ENCODE measurements around the gene MPV17L2. TPM values are rescaled to one million over a fixed set of nuclear protein-coding genes. Genes with fewer than 3 reads are reported as not detected.
A peak's percentile ranks its signal among the peaks of the same experiment; 100 is the strongest.
"Not testable (repeated sequence)": the region's sequence is repeated elsewhere in the genome, so short reads cannot be mapped to it uniquely, and the experiment has no call there.

The MPV17L2 gene
- total RNA-seq, 1 donor from 2014 or later = 12.0 TPM

DNA sequence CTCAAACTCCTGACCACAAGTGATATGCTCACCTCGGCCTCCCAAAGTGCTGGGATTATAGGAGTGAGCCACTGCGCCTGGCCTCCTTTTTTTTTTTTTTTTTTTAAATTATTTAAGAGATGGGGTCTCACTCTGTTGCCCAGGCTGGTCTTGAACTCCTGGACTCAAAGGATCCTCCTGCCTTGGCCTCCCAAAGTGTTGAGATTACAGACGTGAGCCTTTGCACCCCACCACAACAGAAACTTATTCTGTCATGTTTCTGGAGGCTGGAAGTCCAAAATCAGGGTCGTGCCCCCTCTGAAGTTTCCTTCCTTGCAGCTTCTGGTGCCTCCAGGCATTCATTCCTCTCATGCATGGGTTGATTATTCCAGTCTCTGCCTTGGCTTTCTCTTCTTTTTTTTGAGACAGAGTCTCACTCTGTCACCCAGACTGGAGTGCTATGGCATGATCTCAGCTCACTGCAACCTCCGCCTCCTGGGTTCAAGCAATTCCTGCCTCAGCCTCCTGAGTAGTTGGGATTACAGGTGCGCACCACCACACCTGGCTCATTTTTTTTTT, 33.9 kb upstream of the MPV17L2 start:
- ATAC-seq; intact Hi-C loops (cut with DNase I); DNase-seq (ENCODE audit: missing footprints): not testable (repeated sequence)

GRCh38 chr19:18159810-18160209, 33.2 kb upstream of the MPV17L2 start:
- DNase-seq (ENCODE audit: missing footprints) (no peak), ATAC-seq (no peak)
- intact Hi-C loops (cut with DNase I) = no loop called here

- peak; percentile 27 for ATAC-seq
- DNase-seq (ENCODE audit: missing footprints) = no peak
- intact Hi-C loops (cut with DNase I) = no loop called here
Measured at GRCh38 chr19:18160493-18160970, 32.5 kb upstream of the MPV17L2 start.

DNA sequence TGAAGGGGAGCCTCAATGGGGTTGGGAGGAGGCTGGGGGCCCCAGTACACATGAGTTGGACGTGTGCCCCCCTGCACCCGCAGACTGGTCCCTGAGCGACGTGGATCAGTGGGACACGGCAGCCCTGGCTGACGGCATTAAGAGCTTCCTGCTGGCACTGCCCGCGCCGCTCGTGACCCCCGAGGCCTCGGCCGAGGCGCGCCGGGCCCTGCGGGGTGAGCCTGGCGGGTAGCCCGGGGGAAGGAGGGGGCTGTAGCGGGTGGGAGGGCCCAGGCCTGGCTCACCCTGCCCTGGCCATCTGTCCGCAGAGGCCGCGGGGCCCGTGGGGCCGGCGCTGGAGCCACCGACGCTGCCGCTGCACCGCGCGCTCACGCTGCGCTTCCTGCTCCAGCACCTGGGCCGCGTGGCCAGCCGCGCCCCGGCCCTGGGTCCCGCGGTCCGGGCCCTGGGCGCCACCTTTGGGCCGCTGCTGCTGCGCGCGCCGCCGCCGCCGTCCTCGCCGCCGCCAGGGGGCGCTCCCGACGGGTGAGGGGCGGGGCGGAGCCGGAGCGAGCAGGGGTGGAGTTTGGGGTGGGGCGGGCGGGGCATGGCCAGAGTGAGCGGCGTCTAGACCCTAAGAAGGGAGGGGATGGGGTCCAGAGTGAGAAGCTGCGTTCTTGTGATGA, 31.9 kb upstream of the MPV17L2 start:
- ATAC-seq (peak; percentile 81), DNase-seq (ENCODE audit: missing footprints) (peak; percentile 92)
- intact Hi-C loops (cut with DNase I) = no loop called here

DNA sequence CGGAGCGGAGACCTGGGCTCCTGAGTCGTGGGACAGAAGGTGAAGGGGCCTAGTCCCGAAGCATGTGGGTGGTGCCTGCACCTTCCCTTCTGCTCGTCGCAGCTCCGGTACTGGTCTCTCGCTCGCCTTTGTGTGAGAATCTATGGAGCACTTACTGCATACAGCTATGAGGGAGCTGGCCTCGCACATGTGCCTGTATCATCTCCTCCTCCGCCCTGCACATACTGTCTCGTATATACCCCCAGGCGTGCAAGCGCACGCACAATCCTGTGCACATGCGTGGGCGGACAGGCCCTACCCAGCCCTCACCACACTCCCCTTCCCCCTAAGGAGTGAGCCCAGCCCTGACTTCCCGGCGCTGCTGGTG, 31.4 kb upstream of the MPV17L2 start:
- ATAC-seq (peak; percentile 7), DNase-seq (ENCODE audit: missing footprints) (no peak)
- intact Hi-C loops (cut with DNase I) = no loop called here

DNA sequence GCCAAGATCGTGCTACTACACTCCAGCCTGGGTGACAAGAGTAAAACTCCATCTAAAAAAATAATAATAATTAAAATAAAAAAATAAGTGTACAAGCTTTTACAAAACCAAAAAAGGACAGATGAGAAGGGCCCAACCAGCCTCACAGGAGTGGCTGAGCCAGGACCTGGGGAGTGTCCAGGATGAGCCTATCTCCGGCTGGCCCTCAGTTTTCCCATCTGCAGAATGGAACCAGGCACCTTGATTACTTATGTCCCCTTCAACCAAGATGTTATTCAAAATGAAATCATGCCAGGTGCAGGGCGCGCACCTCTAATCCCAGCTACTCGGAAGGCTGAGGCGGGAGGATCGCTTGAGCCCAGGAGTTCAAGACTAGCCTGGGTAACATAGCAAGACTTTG, 28.9 kb upstream of the MPV17L2 start:
- intact Hi-C loops (cut with DNase I) = no loop called here
- DNase-seq (ENCODE audit: missing footprints) = no peak
- no peak for ATAC-seq

DNA sequence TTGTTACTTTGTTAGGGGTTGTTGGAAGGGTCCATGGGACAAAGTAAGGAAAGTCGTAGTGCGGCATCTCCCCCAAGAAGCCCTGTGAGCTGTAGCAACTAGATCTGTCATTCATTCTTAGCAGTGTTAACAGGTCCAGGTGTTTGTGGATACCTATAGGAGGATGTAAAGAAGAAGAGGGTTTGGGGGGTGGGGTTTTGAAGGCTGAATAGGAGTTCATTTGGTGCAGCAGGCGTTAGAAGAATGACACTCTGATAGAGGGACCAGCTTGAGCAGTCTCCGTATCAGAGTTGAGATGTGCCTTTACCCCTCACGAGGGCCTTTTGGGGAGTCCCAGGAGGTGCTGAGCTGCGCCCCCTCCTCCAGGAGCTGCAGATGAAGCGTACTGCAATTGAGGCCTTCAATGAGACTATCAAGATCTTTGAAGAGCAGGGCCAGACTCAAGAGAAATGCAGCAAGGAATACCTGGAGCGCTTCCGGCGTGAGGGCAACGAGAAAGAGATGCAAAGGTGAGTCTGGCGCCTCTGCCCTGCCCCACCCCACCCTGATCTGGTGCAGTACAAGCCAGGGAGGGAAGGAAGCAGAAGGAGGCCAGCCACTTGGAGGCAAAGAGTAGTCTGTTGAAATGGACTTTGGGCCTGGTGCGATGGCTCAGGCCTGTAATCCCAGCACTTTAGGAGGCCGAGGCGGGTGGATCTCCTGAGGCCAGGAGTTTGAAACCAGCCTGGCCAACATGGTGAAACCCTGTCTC, 27.0 kb upstream of the MPV17L2 start:
- intact Hi-C loops (cut with DNase I) = no loop called here
- ATAC-seq (no peak), DNase-seq (ENCODE audit: missing footprints) (no peak)

DNA sequence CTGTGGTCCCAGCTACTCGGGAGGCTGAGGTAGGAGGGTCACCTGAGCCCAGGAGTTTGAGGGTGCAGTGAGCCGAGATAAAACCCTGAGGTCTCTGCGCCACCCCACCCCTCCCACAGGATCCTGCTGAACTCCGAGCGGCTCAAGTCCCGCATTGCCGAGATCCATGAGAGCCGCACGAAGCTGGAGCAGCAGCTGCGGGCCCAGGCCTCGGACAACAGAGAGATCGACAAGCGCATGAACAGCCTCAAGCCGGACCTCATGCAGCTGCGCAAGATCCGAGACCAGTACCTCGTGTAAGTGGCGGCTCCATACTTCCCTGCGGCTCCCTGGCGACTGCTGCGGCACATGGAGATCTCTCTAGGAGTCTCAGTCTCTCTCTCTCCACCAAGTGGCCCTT, 26.0 kb upstream of the MPV17L2 start:
- DNase-seq (ENCODE audit: missing footprints) = no peak
- intact Hi-C loops (cut with DNase I) = no loop called here

GRCh38 chr19:18167975-18168645, 24.9 kb upstream of the MPV17L2 start:
- intact Hi-C loops (cut with DNase I) = loop anchor here (2.0 kb wide), 1 partner anchor 55 kb away; no protein-coding TSS in a partner anchor
- DNase-seq (ENCODE audit: missing footprints) (no peak), ATAC-seq (peak; percentile 32)

More for the DNA sequence above, 26.0 kb upstream of the MPV17L2 start:
- no peak for ATAC-seq

DNA sequence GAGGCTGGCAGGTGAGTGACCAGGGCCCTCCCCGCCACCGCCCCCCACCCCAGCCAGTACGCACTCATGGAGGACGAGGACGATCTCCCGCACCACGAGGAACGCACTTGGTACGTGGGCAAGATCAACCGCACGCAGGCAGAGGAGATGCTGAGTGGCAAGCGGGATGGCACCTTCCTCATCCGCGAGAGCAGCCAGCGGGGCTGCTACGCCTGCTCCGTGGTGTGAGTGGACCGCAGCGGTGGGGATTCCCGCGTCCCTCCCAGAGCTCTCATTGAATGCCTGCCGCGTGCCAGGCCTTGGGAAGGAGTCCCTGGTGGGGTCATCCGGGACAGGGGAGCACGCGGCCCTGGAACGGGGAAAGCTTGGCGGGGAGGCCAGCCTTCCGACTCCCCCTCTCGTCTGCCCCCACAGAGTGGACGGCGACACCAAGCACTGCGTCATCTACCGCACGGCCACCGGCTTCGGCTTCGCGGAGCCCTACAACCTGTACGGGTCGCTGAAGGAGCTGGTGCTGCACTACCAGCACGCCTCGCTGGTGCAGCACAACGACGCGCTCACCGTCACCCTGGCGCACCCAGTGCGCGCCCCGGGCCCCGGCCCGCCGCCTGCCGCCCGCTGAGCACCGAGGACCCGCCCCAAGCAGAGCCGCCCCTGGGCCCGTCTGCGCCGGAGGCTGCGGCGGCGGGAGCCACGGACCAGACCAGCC, 24.2 kb upstream of the MPV17L2 start:
- no peak for DNase-seq (ENCODE audit: missing footprints)
- ATAC-seq = no peak
- intact Hi-C loops (cut with DNase I) = loop anchor here (2.0 kb wide), 1 partner anchor 56 kb away; no protein-coding TSS in a partner anchor

DNA sequence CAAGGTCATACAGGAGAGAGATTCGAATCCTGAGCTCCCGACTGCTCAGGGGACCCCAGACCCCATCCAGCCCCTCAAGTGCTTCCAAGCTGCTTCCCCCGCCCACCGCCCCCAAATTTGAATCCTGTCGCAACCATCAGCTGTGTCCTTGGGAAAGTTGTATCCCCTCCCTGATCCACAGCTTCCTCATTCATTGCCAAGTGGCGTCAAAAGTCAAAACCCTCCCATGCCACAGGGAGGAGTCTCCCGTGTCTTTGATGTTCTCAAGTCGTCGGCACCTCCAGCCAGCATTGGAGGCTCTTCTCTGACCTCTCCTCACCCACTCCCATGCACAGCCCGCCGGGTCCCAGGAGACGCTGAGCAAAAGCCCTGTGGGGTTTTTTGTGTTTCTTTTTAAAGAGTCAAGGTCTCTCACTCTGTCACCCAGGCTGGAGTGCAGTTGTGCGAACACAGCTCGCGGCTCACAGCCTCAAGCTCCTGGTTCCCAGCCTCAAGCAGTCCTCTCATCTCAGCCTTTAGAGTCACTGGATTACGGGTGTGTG, 22.2 kb upstream of the MPV17L2 start:
- DNase-seq (ENCODE audit: missing footprints) (no peak), ATAC-seq (no peak)
- intact Hi-C loops (cut with DNase I) = no loop called here

GRCh38 chr19:18171605-18172327, 21.3 kb upstream of the MPV17L2 start:
- peak; percentile 66 for DNase-seq (ENCODE audit: missing footprints)
- intact Hi-C loops (cut with DNase I) = no loop called here
- ATAC-seq = no peak

DNA sequence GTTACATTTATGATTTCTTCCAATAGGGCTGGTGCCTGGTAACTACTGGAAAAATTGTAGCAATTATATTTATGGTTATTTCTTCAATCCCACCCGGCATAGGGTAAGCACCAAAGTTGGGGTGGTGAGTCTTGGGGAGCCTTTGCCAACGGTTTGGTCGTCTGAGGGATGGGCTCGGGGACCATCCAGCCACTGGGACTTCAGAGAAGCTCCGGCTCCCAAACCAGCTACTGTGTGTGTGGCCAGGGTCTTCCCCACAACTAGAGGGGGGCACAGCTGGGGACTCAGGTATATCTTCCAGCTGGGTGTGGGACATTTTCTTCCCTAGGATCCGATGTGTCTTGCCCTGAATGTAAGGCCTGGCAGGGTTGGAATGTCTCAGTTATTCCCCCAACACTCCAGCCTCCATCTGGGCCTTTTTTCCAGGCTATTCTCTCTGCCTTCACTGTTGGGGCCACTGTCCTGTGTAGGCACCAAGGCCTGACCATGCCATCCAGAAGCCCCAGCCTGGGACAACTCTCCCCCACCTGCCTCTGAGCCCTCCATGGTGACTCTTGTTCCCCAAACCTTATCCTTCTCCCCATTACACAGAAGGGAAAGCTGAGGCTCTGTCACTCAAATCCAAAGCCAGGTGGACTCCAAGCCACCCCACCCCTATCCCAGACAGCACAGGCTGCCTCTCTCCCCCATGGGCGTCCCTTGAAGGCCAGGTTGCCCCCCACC, 20.5 kb upstream of the MPV17L2 start:
- ATAC-seq = no peak
- DNase-seq (ENCODE audit: missing footprints) = no peak
- intact Hi-C loops (cut with DNase I) = no loop called here

- ATAC-seq = peak; percentile 36
- intact Hi-C loops (cut with DNase I) = no loop called here
- peak; percentile 89 for DNase-seq (ENCODE audit: missing footprints)
Measured at GRCh38 chr19:18173054-18173571, 19.9 kb upstream of the MPV17L2 start.

DNA sequence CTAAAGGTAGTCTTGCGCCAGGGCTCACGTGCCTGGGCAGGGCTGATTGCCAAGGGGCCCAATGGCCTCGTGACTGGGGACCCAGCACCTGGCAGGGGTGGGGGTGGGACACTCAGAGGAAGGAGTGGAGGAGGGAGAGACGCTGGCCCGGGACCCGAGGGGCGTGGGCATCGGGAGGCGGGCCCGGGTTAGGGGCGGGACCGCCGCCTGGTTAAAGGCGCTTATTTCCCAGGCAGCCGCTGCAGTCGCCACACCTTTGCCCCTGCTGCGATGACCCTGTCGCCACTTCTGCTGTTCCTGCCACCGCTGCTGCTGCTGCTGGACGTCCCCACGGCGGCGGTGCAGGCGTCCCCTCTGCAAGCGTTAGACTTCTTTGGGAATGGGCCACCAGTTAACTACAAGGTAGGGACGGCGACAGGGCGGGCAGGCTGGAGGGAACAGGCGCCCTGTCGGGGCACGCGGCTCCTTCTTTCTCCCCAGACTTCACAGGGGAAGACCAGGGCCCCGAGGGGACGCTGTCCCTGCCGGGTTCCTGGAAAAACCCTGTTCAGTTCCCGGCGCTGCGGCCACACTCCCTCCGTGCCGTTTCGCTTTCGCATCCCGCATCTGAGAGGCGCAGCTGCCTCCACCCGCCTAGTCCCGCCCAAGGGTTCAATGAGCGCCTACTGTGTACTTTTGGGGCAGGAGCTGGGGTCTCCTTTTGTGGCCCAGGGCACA, 19.3 kb upstream of the MPV17L2 start, which contains the start of gene IFI30:
IFI30 (plus strand) TSS at position 242 of the 717 bp plus-strand sequence; CDS start at position 271, 29 bp downstream.
- intact Hi-C loops (cut with DNase I) = no loop called here
- ATAC-seq (peak; percentile 76), DNase-seq (ENCODE audit: missing footprints) (peak; percentile 92)

- ATAC-seq = no peak
- no peak for DNase-seq (ENCODE audit: missing footprints)
- intact Hi-C loops (cut with DNase I) = no loop called here
Measured at GRCh38 chr19:18174983-18175382, 18.0 kb upstream of the MPV17L2 start.
